ENCODE measurements around the gene NDST1.

Gene NDST1

GRCh38 chr5:150545246-150545645 lies 37.3 kb downstream of the NDST1 start:
- Histone ChIP-seq H3K4me3 (ENCODE audit: low read depth, low read length, poor library complexity, severe bottlenecking) (no peak overlapping the region), H3K27ac (ENCODE audit: low read depth, low read length, poor library complexity, severe bottlenecking) (no peak overlapping the region), H3F3A (ENCODE audit: insufficient read depth, low read length) (no peaks in the 10 kb centered on the region), H2AFZ (ENCODE audit: low read length) (no peak overlapping the region), H3K9me2 (ENCODE audit: low read depth, low read length) (no peaks in the 10 kb centered on the region), H3K4me1 (ENCODE audit: insufficient read depth, low read length, severe bottlenecking) (peaks cover 14% of the 10 kb centered on the region), H4K20me1 (ENCODE audit: insufficient read depth, low read length) (no peaks in the 10 kb centered on the region), H3K9me3 (ENCODE audit: low read length) (no peaks in the 10 kb centered on the region), H3K27me3 (ENCODE audit: insufficient read depth, low read length) (no peaks in the 10 kb centered on the region), H3K4me2 (ENCODE audit: low read length) (no peak overlapping the region), H3K79me2 (ENCODE audit: insufficient read depth, low read length) (no peaks in the 10 kb centered on the region), H3K9ac (ENCODE audit: low read length) (no peak overlapping the region), H3K36me3 (ENCODE audit: insufficient read depth, low read length) (no peaks in the 10 kb centered on the region)
- no peak for TF ChIP-seq CTCF (IDR thresholded peaks at IDR 0.05; ENCODE audit: low read length)
- TF ChIP-seq EZH2 (IDR thresholded peaks at IDR 0.05; ENCODE audit: borderline replicate concordance, low read length), result no peak

- H3K4me2 ChIP-seq (ENCODE audit: low read length), result no peak overlapping the region
- no peaks in the 10 kb centered on the region for H3K9me2 ChIP-seq (ENCODE audit: low read depth, low read length)
- no peak overlapping the region for H3K9ac ChIP-seq (ENCODE audit: low read length)
- no peak overlapping the region for H3K27ac ChIP-seq (ENCODE audit: low read depth, low read length, poor library complexity, severe bottlenecking)
- H3K4me1 ChIP-seq (ENCODE audit: insufficient read depth, low read length, severe bottlenecking), result no peaks in the 10 kb centered on the region
- H3K9me3 ChIP-seq (ENCODE audit: low read length), result no peaks in the 10 kb centered on the region
- no peak overlapping the region for H3K4me3 ChIP-seq (ENCODE audit: low read depth, low read length, poor library complexity, severe bottlenecking)
- H3K27me3 ChIP-seq (ENCODE audit: insufficient read depth, low read length), result no peaks in the 10 kb centered on the region
- H2AFZ ChIP-seq (ENCODE audit: low read length), result no peak overlapping the region
- H3K79me2 ChIP-seq (ENCODE audit: insufficient read depth, low read length), result no peaks in the 10 kb centered on the region
- TF ChIP-seq EZH2 (IDR thresholded peaks at IDR 0.05; ENCODE audit: borderline replicate concordance, low read length), result no peak
- TF ChIP-seq CTCF (IDR thresholded peaks at IDR 0.05; ENCODE audit: low read length), result no peak
- no peaks in the 10 kb centered on the region for H3F3A ChIP-seq (ENCODE audit: insufficient read depth, low read length)
- H3K36me3 ChIP-seq (ENCODE audit: insufficient read depth, low read length), result no peaks in the 10 kb centered on the region
- no peaks in the 10 kb centered on the region for H4K20me1 ChIP-seq (ENCODE audit: insufficient read depth, low read length)
These were observed 40.2 kb downstream of the NDST1 start for GRCh38 chr5:150548123-150548522.

- H3K9me3 ChIP-seq (ENCODE audit: low read length), result no peaks in the 10 kb centered on the region
- no peaks in the 10 kb centered on the region for H3F3A ChIP-seq (ENCODE audit: insufficient read depth, low read length)
- no peak overlapping the region for H3K4me3 ChIP-seq (ENCODE audit: low read depth, low read length, poor library complexity, severe bottlenecking)
- H3K27me3 ChIP-seq (ENCODE audit: insufficient read depth, low read length), result no peaks in the 10 kb centered on the region
- no peaks in the 10 kb centered on the region for H3K4me1 ChIP-seq (ENCODE audit: insufficient read depth, low read length, severe bottlenecking)
- H2AFZ ChIP-seq (ENCODE audit: low read length), result no peak overlapping the region
- no peak for TF ChIP-seq EZH2 (IDR thresholded peaks at IDR 0.05; ENCODE audit: borderline replicate concordance, low read length)
- TF ChIP-seq CTCF (IDR thresholded peaks at IDR 0.05; ENCODE audit: low read length), result no peak
- H4K20me1 ChIP-seq (ENCODE audit: insufficient read depth, low read length), result no peaks in the 10 kb centered on the region
- no peak overlapping the region for H3K27ac ChIP-seq (ENCODE audit: low read depth, low read length, poor library complexity, severe bottlenecking)
- H3K36me3 ChIP-seq (ENCODE audit: insufficient read depth, low read length), result no peaks in the 10 kb centered on the region
- H3K9ac ChIP-seq (ENCODE audit: low read length), result no peak overlapping the region
- H3K9me2 ChIP-seq (ENCODE audit: low read depth, low read length), result no peaks in the 10 kb centered on the region
- no peaks in the 10 kb centered on the region for H3K79me2 ChIP-seq (ENCODE audit: insufficient read depth, low read length)
- no peak overlapping the region for H3K4me2 ChIP-seq (ENCODE audit: low read length)
These were observed 41.8 kb downstream of the NDST1 start for GRCh38 chr5:150549735-150550134.
